GM10266 (cell line): ENCODE results near the gene SMYD3.

Source experiments
- DNase-seq: peaks from one replicate; pipeline ENCODE4 v3.0.0; 2012; ENCODE audit errors: extremely low spot score
- CTCF ChIP-seq: IDR thresholded peaks from 2 replicates; pipeline ENCODE4 v1.5.1; 2012; ENCODE audit warnings: mild to moderate bottlenecking, low read depth; ENCODE audit not compliant: control insufficient read depth, insufficient read depth; ENCODE audit errors: missing control alignments

SMYD3 gene

GRCh38 chr1:246219508-246220030, 287.5 kb downstream of the SMYD3 start:
- TF ChIP-seq CTCF: no peak
- DNase-seq: peak; percentile 12

- DNase-seq: no peak
- no peak for TF ChIP-seq CTCF
Observed at GRCh38 chr1:246218686-246219085, 288.4 kb downstream of the SMYD3 start.

GRCh38 chr1:246216906-246217305, 290.2 kb downstream of the SMYD3 start:
- TF ChIP-seq CTCF: no peak
- no peak for DNase-seq

- no peak for DNase-seq
- TF ChIP-seq CTCF: no peak
Observed at GRCh38 chr1:246215510-246215903, 291.6 kb downstream of the SMYD3 start.

GRCh38 chr1:246214708-246215509, 292.2 kb downstream of the SMYD3 start:
- TF ChIP-seq CTCF: no peak
- DNase-seq: peak; percentile 59

GRCh38 chr1:246213947-246214346, 293.1 kb downstream of the SMYD3 start:
- DNase-seq: no peak
- TF ChIP-seq CTCF: no peak

GRCh38 chr1:246213502-246213901, 293.6 kb downstream of the SMYD3 start:
- no peak for TF ChIP-seq CTCF
- no peak for DNase-seq
